HepG2 (cell line): Measurements from ENCODE around the gene STUB1. TPM values are rescaled to one million over a fixed set of nuclear protein-coding genes. Genes with fewer than 3 reads are reported as not detected.

ENCODE experiments used
- ARHGAP35 ChIP-seq: sonication (generic); formaldehyde crosslinking; IDR thresholded peaks from 2 replicates; pipeline ENCODE4 v1.9.0; 2022; ENCODE audit warnings: mild to moderate bottlenecking, inconsistent platforms, moderate library complexity, missing genetic modification reagents, borderline replicate concordance
- ATRX ChIP-seq: sonication (generic); formaldehyde crosslinking; IDR thresholded peaks from 2 replicates; pipeline ENCODE4 v1.4.0; 2020; ENCODE audit warnings: missing genetic modification reagents, borderline replicate concordance
- CBFB ChIP-seq: sonication (generic); formaldehyde crosslinking; IDR thresholded peaks from 2 replicates; pipeline ENCODE4 v1.4.0; 2020; ENCODE audit warnings: missing genetic modification reagents
- GABPB1 ChIP-seq: IDR thresholded peaks from 2 replicates; pipeline ENCODE4 v1.6.1; 2016; ENCODE audit warnings: mild to moderate bottlenecking, missing genetic modification reagents, moderate library complexity, missing compliant biosample characterization
- GATA4 ChIP-seq: sonication (generic); IDR thresholded peaks from 2 replicates; pipeline ENCODE4 v1.6.1; 2016; ENCODE audit warnings: antibody characterized with exemption, low read depth, borderline replicate concordance
- NCOA5 ChIP-seq: sonication (generic); formaldehyde crosslinking; IDR thresholded peaks from 2 replicates; pipeline ENCODE4 v1.4.0; 2020; ENCODE audit warnings: missing genetic modification reagents
- NFIC ChIP-seq: IDR thresholded peaks from 2 replicates; pipeline ENCODE4 v1.6.1; 2012; ENCODE audit warnings: mild to moderate bottlenecking, low read length, inconsistent platforms
- PHF20 ChIP-seq: sonication (generic); formaldehyde crosslinking; IDR thresholded peaks from 2 replicates; pipeline ENCODE4 v1.5.0; 2020; ENCODE audit warnings: mild to moderate bottlenecking, missing genetic modification reagents
- PRMT3 ChIP-seq: sonication (generic); formaldehyde crosslinking; IDR thresholded peaks from 2 replicates; pipeline ENCODE4 v1.8.1; 2022; ENCODE audit warnings: low read depth, mild to moderate bottlenecking, moderate library complexity, missing genetic modification reagents, borderline replicate concordance
- PRPF4 ChIP-seq: fragments of 200-400 bp; formaldehyde crosslinking; IDR thresholded peaks from 2 replicates; pipeline ENCODE4 v1.6.1; 2016; ENCODE audit warnings: low read length, low read depth; ENCODE audit not compliant: poor library complexity, severe bottlenecking
- RFX1 ChIP-seq: fragments of 450-650 bp; IDR thresholded peaks from 2 replicates; pipeline ENCODE4 v1.6.1; 2017
- SMAD1 ChIP-seq: sonication (generic); formaldehyde crosslinking; IDR thresholded peaks from 2 replicates; pipeline ENCODE4 v1.4.0; 2020; ENCODE audit warnings: missing genetic modification reagents, low read depth, mild to moderate bottlenecking, borderline replicate concordance
- TAF15 ChIP-seq: fragments of 200-400 bp; formaldehyde crosslinking; IDR thresholded peaks from one replicate; pipeline ENCODE4 v1.6.1; 2018; ENCODE audit warnings: mild to moderate bottlenecking, low read depth, low read length; ENCODE audit not compliant: poor library complexity, severe bottlenecking
- TBP ChIP-seq: sonication (generic); formaldehyde crosslinking; IDR thresholded peaks from 2 replicates; pipeline ENCODE4 v1.5.0; 2020; ENCODE audit warnings: missing genetic modification reagents
- XBP1 ChIP-seq: sonication (generic); formaldehyde crosslinking; IDR thresholded peaks from 2 replicates; pipeline ENCODE4 v1.5.0; 2020; ENCODE audit warnings: missing genetic modification reagents
- ZBTB3 ChIP-seq: sonication (generic); formaldehyde crosslinking; IDR thresholded peaks from 2 replicates; pipeline ENCODE4 v1.4.0; 2020; ENCODE audit warnings: low read depth, mild to moderate bottlenecking, moderate library complexity, missing genetic modification reagents, borderline replicate concordance
- ZNF263 ChIP-seq: sonication (generic); formaldehyde crosslinking; IDR thresholded peaks from 2 replicates; pipeline ENCODE4 v1.4.0; 2020; ENCODE audit warnings: missing genetic modification reagents
- ZNF556 ChIP-seq: sonication (generic); formaldehyde crosslinking; IDR thresholded peaks from 2 replicates; pipeline ENCODE4 v1.4.0; 2020; ENCODE audit warnings: mild to moderate bottlenecking, missing genetic modification reagents, borderline replicate concordance
- ZNF564 ChIP-seq: sonication (generic); formaldehyde crosslinking; IDR thresholded peaks from 2 replicates; pipeline ENCODE4 v1.8.1; 2023; ENCODE audit warnings: mild to moderate bottlenecking, missing genetic modification reagents
- ZNF879 ChIP-seq: sonication (generic); formaldehyde crosslinking; IDR thresholded peaks from 2 replicates; pipeline ENCODE4 v1.8.1; 2023; ENCODE audit warnings: missing genetic modification reagents
- polyA plus RNA-seq, 8 experiments: library from polyadenylated mRNA; depleted of rRNA in 3 of 8; stranded (reverse) in 7 of 8; unstranded in 1 of 8; fragments of >200 nt; fragmentation: Illumina TruSeq in 4 of 8; extraction: Trizol in 4 of 8; gene quantifications; 2 replicates each; pipeline versions ENCODE4 v1.2.1 to v1.2.3, GENCODE V29; 2011 to 2016; ENCODE audit warnings: low read depth in 4 of 8, missing spikeins in 1 of 8, mixed read lengths in 1 of 8; ENCODE audit not compliant: insufficient read depth in 1 of 8
- total RNA-seq, 5 experiments: library from RNA; depleted of rRNA; stranded (reverse); fragments of >200 nt; fragmentation: Illumina TruSeq; extraction: Trizol; gene quantifications; 2 replicates each; pipeline ENCODE4 v1.2.3, GENCODE V29; 2016; ENCODE audit warnings: low read depth in 1 of 5
- TF ChIP-seq, protein P1 (sequence below): sonication (generic); formaldehyde crosslinking; IDR thresholded peaks from 2 replicates; pipeline ENCODE4 v1.5.0; 2020; ENCODE audit warnings: mild to moderate bottlenecking, missing genetic modification reagents
- TF ChIP-seq, protein P2 (sequence below): sonication (generic); formaldehyde crosslinking; IDR thresholded peaks from 2 replicates; pipeline ENCODE4 v1.4.0; 2020; ENCODE audit warnings: missing genetic modification reagents, borderline replicate concordance
- TF ChIP-seq, protein P3 (sequence below): sonication (generic); formaldehyde crosslinking; IDR thresholded peaks from 2 replicates; pipeline ENCODE4 v1.4.0; 2020; ENCODE audit warnings: missing genetic modification reagents

The STUB1 gene
- total and polyA plus RNA-seq, 2 of the 13 experiments (the other 11 are each of a cell fraction or from before 2014, with no cell fraction given) = 52.9 to 78.2 TPM

DNA sequence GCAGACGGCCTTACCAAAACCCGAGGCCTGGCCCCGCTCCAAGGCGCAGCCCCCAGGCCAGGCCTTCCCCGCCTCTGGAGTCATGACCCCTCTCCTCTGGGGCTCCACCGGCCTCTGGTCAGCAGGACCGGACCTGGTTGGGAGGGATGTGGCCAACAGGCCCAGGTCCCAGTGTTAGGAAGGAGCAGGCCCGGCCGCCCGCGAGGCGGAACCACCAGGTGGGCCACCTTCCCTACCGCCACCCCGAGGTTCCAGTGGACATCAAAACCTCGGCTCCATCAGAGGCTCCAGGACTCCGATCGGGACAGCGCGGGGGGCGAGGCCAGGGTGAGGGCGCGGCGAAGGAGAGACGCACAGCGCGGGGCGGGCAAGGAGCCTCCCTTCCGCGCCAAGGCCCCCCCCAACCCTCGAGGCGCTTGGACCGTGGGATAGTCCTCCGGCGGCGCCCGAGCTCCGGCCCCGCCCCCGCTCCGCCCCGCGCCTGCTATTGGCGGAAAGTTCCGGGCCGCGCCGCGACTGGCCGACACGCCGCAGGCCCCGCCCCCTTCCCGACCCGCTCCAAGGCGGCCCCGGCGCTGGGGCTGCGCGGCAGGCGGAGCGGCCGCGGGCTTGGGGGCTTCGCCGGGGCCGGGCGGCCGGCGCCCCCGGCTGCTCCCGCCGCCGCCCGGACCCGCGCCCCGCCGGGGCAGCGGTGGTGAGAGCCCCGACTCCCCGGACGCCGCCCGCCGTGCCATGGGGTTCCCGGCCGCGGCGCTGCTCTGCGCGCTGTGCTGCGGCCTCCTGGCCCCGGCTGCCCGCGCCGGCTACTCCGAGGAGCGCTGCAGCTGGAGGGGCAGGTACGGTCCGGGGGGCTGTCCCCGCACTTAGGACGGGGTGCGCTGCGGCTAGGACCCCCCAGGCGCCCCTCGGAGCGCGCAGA lies 34.6 kb downstream of the STUB1 start, which contains the start of gene METRN (continued):
- TF ChIP-seq, protein P1, sequence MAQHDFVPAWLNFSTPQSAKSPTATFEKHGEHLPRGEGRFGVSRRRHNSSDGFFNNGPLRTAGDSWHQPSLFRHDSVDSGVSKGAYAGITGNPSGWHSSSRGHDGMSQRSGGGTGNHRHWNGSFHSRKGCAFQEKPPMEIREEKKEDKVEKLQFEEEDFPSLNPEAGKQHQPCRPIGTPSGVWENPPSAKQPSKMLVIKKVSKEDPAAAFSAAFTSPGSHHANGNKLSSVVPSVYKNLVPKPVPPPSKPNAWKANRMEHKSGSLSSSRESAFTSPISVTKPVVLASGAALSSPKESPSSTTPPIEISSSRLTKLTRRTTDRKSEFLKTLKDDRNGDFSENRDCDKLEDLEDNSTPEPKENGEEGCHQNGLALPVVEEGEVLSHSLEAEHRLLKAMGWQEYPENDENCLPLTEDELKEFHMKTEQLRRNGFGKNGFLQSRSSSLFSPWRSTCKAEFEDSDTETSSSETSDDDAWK = no peak
- no peak for TF ChIP-seq TBP (CRISPR knock-in tag)
- peak; percentile 54; the same call in 1 of the 2 replicates for TF ChIP-seq GABPB1 (CRISPR knock-in tag)
- no peak for TF ChIP-seq PHF20
- TF ChIP-seq TAF15 = no peak
- TF ChIP-seq ZNF564 (CRISPR knock-in tag) = 0 out of 2 replicates have a peak, but pooled peaks have one; percentile 48
- no peak for TF ChIP-seq ZNF263
- TF ChIP-seq ARHGAP35 (CRISPR knock-in tag) = no peak
- TF ChIP-seq ATRX (CRISPR knock-in tag) = no peak
- TF ChIP-seq RFX1 = no peak
- no peak for TF ChIP-seq PRPF4
- no peak for TF ChIP-seq ZBTB3 (CRISPR knock-in tag)
- no peak for TF ChIP-seq NCOA5 (CRISPR knock-in tag)
- no peak for TF ChIP-seq SMAD1
- TF ChIP-seq PRMT3 (CRISPR knock-in tag) = no peak
- TF ChIP-seq GATA4 = no peak
- TF ChIP-seq, protein P2, sequence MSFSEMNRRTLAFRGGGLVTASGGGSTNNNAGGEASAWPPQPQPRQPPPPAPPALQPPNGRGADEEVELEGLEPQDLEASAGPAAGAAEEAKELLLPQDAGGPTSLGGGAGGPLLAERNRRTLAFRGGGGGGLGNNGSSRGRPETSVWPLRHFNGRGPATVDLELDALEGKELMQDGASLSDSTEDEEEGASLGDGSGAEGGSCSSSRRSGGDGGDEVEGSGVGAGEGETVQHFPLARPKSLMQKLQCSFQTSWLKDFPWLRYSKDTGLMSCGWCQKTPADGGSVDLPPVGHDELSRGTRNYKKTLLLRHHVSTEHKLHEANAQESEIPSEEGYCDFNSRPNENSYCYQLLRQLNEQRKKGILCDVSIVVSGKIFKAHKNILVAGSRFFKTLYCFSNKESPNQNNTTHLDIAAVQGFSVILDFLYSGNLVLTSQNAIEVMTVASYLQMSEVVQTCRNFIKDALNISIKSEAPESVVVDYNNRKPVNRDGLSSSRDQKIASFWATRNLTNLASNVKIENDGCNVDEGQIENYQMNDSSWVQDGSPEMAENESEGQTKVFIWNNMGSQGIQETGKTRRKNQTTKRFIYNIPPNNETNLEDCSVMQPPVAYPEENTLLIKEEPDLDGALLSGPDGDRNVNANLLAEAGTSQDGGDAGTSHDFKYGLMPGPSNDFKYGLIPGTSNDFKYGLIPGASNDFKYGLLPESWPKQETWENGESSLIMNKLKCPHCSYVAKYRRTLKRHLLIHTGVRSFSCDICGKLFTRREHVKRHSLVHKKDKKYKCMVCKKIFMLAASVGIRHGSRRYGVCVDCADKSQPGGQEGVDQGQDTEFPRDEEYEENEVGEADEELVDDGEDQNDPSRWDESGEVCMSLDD (CRISPR knock-in tag) = no peak
- TF ChIP-seq ZNF556 (CRISPR knock-in tag) = no peak
- TF ChIP-seq XBP1 = no peak
- no peak for TF ChIP-seq ZNF879 (CRISPR knock-in tag)
- TF ChIP-seq CBFB (CRISPR knock-in tag) = no peak
- TF ChIP-seq NFIC = no peak
- TF ChIP-seq, protein P3, sequence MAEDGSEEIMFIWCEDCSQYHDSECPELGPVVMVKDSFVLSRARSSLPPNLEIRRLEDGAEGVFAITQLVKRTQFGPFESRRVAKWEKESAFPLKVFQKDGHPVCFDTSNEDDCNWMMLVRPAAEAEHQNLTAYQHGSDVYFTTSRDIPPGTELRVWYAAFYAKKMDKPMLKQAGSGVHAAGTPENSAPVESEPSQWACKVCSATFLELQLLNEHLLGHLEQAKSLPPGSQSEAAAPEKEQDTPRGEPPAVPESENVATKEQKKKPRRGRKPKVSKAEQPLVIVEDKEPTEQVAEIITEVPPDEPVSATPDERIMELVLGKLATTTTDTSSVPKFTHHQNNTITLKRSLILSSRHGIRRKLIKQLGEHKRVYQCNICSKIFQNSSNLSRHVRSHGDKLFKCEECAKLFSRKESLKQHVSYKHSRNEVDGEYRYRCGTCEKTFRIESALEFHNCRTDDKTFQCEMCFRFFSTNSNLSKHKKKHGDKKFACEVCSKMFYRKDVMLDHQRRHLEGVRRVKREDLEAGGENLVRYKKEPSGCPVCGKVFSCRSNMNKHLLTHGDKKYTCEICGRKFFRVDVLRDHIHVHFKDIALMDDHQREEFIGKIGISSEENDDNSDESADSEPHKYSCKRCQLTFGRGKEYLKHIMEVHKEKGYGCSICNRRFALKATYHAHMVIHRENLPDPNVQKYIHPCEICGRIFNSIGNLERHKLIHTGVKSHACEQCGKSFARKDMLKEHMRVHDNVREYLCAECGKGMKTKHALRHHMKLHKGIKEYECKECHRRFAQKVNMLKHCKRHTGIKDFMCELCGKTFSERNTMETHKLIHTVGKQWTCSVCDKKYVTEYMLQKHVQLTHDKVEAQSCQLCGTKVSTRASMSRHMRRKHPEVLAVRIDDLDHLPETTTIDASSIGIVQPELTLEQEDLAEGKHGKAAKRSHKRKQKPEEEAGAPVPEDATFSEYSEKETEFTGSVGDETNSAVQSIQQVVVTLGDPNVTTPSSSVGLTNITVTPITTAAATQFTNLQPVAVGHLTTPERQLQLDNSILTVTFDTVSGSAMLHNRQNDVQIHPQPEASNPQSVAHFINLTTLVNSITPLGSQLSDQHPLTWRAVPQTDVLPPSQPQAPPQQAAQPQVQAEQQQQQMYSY (CRISPR knock-in tag) = no peak
